WI38 (cell line): ENCODE measurements around the gene IQUB.

Source experiments
- H3K4me3 ChIP-seq: 2 replicates; pipeline ENCODE4 v1.5.1; 2011; ENCODE audit warnings: low read depth, mild to moderate bottlenecking, control low read depth, low read length
- TF ChIP-seq, protein P1 (sequence below): IDR thresholded peaks from 2 replicates; pipeline ENCODE4 v1.5.1; 2012; ENCODE audit warnings: low read depth, mild to moderate bottlenecking, control low read depth, low read length

Gene IQUB

DNA sequence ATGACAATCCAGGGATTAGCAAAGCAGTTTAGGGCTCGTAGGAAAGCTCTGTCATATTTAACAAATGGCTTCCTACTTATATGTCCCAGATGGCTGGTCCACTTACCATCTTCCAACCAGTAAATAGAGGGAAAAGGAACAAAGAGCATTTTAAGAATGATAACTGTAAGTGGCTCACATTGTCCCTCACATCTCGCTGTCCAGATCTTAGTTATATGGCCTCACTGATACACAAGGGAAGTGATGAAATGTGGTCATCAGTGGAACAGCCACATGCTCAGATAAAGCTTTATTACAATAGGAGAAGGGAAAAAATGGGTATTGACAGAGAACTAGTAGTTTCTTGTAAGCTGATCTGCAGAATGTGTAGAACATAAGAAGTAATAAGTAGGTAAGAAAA, 35.8 kb downstream of the IQUB start:
- TF ChIP-seq, protein P1, sequence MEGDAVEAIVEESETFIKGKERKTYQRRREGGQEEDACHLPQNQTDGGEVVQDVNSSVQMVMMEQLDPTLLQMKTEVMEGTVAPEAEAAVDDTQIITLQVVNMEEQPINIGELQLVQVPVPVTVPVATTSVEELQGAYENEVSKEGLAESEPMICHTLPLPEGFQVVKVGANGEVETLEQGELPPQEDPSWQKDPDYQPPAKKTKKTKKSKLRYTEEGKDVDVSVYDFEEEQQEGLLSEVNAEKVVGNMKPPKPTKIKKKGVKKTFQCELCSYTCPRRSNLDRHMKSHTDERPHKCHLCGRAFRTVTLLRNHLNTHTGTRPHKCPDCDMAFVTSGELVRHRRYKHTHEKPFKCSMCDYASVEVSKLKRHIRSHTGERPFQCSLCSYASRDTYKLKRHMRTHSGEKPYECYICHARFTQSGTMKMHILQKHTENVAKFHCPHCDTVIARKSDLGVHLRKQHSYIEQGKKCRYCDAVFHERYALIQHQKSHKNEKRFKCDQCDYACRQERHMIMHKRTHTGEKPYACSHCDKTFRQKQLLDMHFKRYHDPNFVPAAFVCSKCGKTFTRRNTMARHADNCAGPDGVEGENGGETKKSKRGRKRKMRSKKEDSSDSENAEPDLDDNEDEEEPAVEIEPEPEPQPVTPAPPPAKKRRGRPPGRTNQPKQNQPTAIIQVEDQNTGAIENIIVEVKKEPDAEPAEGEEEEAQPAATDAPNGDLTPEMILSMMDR, result no peak
- no peak overlapping the region for H3K4me3 ChIP-seq

DNA sequence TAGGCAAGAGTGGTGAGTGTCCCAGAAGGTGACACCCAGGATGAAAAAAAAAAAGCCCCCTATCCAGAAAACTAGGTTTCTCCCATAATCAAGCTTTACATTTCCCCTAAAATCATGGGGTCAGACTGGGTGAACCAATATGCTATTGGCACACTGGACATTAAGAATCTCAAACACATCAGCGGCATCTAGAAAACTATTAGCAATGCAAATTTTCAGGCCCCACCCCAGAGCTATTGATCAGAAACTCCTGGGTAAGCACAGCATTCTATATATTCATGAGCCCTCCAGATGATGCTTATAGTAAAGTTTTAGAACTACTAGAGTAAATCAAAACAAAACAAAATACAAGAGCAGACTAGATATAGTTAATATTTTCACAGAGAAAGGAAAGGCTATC, 36.4 kb downstream of the IQUB start:
- no peak overlapping the region for H3K4me3 ChIP-seq
- TF ChIP-seq, protein P1, result no peak

DNA sequence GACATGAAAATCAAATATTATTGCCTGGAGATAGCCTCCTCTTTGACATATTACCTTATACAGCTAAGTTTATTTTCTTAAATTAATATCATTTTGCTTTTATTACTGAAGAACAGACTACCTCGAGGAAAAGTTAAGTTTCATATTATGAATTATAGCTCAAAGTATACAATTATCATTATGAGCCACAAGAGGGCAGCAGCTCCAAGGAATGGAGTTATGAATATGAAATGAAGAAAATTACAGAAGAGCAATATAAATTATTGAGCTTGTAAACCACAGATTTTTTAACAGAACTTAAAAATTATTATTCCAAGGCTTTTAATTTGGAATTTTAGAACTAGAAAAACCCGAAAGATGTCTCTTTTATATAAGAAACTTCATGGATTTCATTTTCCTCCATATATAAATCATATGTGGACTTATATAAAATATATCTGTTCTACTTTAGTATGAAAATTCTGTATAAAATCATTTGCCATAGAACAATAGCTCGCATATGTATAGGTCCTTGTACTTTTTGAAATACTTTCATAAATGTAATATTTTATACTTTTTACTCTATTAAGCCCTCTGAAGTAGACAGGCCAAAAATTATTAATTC, 40.1 kb downstream of the IQUB start:
- TF ChIP-seq, protein P1, result peak; percentile 22; the same call in 1 of the 2 replicates
- H3K4me3 ChIP-seq, result no peak overlapping the region

DNA sequence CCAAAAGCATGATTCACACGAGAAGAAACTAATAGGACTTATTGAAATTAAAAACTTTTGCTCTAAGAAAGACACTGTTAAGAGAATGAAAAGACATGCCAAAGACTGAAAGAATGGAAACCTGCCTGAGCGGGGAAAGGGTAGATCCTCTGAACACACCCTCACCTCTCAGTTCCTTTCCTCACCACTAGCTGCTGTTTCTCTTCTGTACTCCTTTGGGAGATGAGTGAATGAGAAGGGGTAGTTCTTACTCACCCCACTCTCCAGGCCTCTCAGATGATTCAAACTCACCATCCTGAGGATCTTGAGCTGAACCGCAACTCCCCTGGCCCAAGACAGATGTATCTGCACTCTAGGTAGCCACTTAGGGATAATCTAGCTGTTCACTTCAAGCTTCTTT, 41.9 kb downstream of the IQUB start:
- TF ChIP-seq, protein P1, result no peak
- no peak overlapping the region for H3K4me3 ChIP-seq

DNA sequence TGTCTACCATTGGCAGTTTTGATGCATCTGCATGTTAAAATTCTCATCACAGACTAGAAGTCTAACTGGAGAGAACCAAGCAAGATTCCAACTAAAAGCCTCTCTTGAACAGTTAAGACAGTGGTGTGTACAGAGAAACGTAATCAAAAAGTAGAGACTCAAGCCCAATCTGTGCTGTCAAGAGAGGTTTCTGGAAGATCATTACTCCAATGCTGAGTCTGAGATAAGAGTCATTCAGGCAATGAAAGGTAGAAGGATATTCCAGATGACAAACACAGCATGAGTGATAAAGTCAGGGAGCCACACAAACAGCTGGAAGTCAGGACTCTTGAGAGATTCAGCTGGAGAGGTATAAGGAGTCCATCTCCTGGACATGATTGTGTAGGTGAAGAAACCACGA, 48.7 kb downstream of the IQUB start:
- no peak overlapping the region for H3K4me3 ChIP-seq
- TF ChIP-seq, protein P1, result no peak

DNA sequence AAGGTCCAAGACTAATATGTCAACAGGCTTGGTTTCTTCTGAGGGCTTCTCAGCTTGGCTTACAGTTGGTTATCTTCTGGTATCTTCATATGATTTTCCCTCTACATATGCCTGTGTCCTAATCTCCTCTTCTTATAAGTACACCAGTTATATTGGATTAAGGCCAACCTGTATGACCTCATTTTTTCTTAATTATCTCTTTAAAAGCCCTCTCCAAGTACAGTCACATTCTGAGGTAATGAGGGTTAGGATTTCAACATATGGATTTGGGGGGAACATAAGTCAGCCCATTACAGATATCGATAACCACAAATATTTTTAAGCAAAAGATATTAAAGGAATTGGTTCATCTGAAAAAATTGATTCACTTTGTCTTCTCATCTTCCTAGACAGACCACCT, 49.2 kb downstream of the IQUB start:
- H3K4me3 ChIP-seq, result no peak overlapping the region
- TF ChIP-seq, protein P1, result no peak

DNA sequence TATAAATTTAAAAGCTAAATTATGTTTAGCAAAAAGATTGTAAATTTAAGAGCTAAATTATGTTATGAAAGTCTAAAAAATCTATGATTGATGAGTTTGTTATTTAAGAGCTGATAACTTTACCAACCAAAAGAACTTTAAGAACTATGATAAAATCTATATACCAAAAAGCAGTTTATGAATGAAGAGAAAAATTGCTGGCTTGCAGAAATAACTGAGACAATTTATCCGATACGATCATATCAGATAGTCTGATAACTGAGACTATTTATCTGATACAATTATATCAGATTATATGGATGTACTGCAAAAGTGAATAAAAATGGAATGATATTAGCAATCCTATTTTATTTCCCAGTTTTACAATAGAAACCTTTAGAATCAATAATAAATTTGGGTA, 50.2 kb downstream of the IQUB start:
- no peak overlapping the region for H3K4me3 ChIP-seq
- TF ChIP-seq, protein P1, result no peak
